GM13976 (cell line): ENCODE results near the gene RMDN3.

Experiments
- DNase-seq: peaks from one replicate; pipeline ENCODE4 v3.0.0; 2012; ENCODE audit warnings: low spot score
- in situ Hi-C: fragments of 300-500 bp; cut with MboI; formaldehyde crosslinking; loops from one replicate; pipeline ENCODE4 v1.12.0; 2022; ENCODE audit warnings: low sequenced_read_pairs, mixed read lengths, inconsistent platforms; ENCODE audit not compliant: unreplicated experiment
- TF ChIP-seq, protein P1 (sequence below): IDR thresholded peaks from 2 replicates; pipeline ENCODE4 v1.5.1; 2012; ENCODE audit warnings: borderline replicate concordance, mild to moderate bottlenecking; ENCODE audit not compliant: insufficient read depth; ENCODE audit errors: extremely low read depth, missing control alignments, control extremely low read depth

The RMDN3 gene

GRCh38 chr15:40785814-40786213 lies 30.8 kb upstream of the RMDN3 start:
- in situ Hi-C loops: no loop called here

GRCh38 chr15:40785164-40785563 lies 30.1 kb upstream of the RMDN3 start:
- TF ChIP-seq, protein P1, sequence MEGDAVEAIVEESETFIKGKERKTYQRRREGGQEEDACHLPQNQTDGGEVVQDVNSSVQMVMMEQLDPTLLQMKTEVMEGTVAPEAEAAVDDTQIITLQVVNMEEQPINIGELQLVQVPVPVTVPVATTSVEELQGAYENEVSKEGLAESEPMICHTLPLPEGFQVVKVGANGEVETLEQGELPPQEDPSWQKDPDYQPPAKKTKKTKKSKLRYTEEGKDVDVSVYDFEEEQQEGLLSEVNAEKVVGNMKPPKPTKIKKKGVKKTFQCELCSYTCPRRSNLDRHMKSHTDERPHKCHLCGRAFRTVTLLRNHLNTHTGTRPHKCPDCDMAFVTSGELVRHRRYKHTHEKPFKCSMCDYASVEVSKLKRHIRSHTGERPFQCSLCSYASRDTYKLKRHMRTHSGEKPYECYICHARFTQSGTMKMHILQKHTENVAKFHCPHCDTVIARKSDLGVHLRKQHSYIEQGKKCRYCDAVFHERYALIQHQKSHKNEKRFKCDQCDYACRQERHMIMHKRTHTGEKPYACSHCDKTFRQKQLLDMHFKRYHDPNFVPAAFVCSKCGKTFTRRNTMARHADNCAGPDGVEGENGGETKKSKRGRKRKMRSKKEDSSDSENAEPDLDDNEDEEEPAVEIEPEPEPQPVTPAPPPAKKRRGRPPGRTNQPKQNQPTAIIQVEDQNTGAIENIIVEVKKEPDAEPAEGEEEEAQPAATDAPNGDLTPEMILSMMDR: no peak
- in situ Hi-C loops: no loop called here
- DNase-seq: no peak

More at GRCh38 chr15:40785814-40786213, 30.8 kb upstream of the RMDN3 start:
- TF ChIP-seq, protein P1: no peak
- no peak for DNase-seq

GRCh38 chr15:40782609-40783227 lies 27.7 kb upstream of the RMDN3 start:
- TF ChIP-seq, protein P1: peak; percentile 93
- in situ Hi-C loops: no loop called here
- DNase-seq: peak; percentile 83

- DNase-seq: no peak
- in situ Hi-C loops: no loop called here
- TF ChIP-seq, protein P1: no peak
These were observed 21.6 kb upstream of the RMDN3 start for GRCh38 chr15:40776537-40777141.

- TF ChIP-seq, protein P1: no peak
- in situ Hi-C loops: no loop called here
- no peak for DNase-seq
These were observed 20.9 kb upstream of the RMDN3 start for GRCh38 chr15:40775740-40776536.

DNA sequence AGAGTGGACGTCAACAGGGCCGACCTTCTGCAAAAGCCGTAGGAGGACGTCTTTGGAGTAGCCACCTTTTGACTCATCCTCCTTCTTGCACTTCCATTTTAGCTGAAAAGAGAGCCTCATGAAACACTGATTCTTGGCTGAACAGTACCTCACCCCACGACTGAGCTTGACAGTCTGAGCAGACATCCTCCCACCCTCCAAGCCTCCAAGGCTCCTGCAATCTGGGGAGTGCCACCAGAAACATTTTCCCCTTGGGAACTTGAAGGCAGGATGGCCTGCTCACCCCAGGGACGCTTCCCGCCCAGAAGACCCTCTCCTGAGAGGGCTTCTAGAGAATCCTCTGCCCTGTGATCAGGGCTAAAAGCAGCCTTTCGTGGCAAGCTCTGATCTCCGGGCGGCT lies 20.0 kb upstream of the RMDN3 start:
- DNase-seq: no peak
- in situ Hi-C loops: no loop called here
- TF ChIP-seq, protein P1: no peak
